SJCRH30 (cell line): ENCODE measurements around the gene OR2T34. TPM values are rescaled to one million over a fixed set of nuclear protein-coding genes. Genes with fewer than 3 reads are reported as not detected.
"Not testable (repeated sequence)": the region's sequence is repeated elsewhere in the genome, so short reads cannot be mapped to it uniquely, and the experiment has no call there.

Experiments used
- DNase-seq, 2 experiments: peaks; one replicate each; pipeline ENCODE4 v3.0.0-alpha.2; 2015 to 2020
- H3K27ac ChIP-seq: fragments of 250-450 bp; sonication (Bioruptor Pico); 2 replicates; pipeline ENCODE4 v1.5.1; 2020; ENCODE audit warnings: mild to moderate bottlenecking, moderate library complexity
- H3K27me3 ChIP-seq: fragments of 250-450 bp; sonication (Bioruptor Pico); 2 replicates; pipeline ENCODE4 v1.5.1; 2020; ENCODE audit warnings: mild to moderate bottlenecking, moderate library complexity
- H3K36me3 ChIP-seq: fragments of 250-450 bp; sonication (Bioruptor Pico); 2 replicates; pipeline ENCODE4 v1.5.1; 2020; ENCODE audit warnings: mild to moderate bottlenecking, moderate library complexity
- H3K4me1 ChIP-seq: fragments of 250-450 bp; sonication (Bioruptor Pico); 2 replicates; pipeline ENCODE4 v1.5.1; 2020; ENCODE audit warnings: mild to moderate bottlenecking, moderate library complexity
- H3K4me3 ChIP-seq: fragments of 250-450 bp; sonication (Bioruptor Pico); 2 replicates; pipeline ENCODE4 v1.5.1; 2020; ENCODE audit warnings: mild to moderate bottlenecking, moderate library complexity
- H3K9me3 ChIP-seq: fragments of 250-450 bp; sonication (Bioruptor Pico); replicated peaks from 2 replicates; pipeline ENCODE4 v1.5.1; 2020; ENCODE audit warnings: mild to moderate bottlenecking, moderate library complexity
- total RNA-seq: library from RNA; depleted of rRNA; stranded (reverse); fragments of >200 nt; shearing (Covaris generic); gene quantifications from 2 replicates; pipeline ENCODE4 v1.2.3, GENCODE V29; 2014; rRNA removed

Gene OR2T34
- total RNA-seq, 1 experiment from 2014 or later: not detected

DNA sequence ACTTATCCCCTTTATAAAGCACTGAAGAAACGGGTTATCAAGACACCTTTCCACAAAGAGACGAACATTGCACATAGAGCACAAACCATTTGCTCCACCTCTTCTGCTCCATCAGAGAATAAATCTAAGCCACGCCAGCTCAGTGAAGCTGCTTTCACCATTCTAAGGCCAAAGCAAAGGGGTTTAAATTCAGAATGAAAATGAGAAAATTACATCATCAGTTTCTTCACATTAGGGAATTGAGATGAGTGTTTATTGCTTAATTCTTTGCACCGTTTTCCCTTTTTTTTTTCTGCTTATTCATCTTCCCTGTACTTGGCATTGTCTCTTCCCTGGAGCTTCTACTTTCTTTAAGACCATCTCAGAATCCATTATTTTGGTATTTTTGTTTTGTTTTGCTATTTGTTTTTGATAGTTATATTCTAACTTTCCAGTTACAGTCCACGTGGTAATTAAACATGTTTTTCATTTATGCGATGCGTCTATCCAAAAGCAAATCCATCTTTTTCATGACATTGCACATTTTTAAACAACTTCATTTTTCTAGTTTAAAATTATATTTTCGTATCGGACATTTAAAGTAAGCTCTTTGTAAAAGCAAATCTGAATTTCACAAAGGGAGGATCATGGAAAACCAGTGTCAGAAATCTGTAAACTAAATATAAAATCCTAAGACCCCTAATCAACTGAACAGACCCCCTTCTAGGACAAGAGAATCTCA is 1.9 kb upstream of the OR2T34 start:
- Histone ChIP-seq H3K4me3 (no peak overlapping the region), H3K9me3 (no peaks in the 10 kb centered on the region), H3K27ac (no peak overlapping the region), H3K4me1 (no peaks in the 10 kb centered on the region), H3K36me3 (no peaks in the 10 kb centered on the region), H3K27me3 (no peaks in the 10 kb centered on the region)
- DNase-seq: no peak

DNA sequence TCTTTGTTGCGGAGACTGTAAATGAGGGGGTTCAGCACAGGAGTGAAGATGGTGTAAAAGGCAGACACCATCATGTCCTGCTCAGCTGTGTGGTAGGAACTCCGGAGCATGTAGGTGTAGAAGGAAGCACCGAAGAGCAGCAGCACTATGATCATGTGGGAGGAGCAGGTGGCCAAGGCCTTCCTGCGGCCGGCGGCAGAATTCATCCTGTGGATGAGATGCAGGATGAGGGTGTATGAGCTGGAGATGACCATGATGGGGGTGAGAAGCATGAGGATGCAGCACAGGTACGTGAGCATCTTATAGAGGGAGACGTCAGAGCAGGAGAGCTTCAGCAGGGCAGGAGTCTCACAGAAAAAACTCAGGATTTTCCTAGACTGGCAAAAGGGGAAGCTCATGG is 701 bp downstream of the OR2T34 start:
- not testable (repeated sequence) for H3K9me3 ChIP-seq, DNase-seq, H3K27ac ChIP-seq, H3K27me3 ChIP-seq, H3K36me3 ChIP-seq, H3K4me3 ChIP-seq, H3K4me1 ChIP-seq

DNA sequence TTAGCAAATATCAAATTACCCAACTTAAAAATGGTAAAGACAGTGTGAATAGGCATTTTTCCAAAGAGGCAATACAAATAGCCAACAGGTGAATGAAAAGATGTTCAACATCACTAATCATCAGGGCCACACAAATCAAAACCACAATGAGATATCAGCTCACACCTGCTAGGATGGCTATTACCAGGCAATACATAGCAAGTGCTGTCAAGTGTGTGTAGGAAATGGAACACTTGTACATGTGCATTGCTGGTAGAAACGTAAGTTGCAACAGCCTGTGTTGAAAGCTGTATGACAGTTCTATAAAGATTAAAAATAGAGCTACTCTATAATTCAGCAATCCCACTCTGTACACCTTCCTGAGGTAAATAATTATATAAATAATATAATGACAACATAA is 2.5 kb downstream of the OR2T34 start:
- H3K36me3 ChIP-seq, H3K27me3 ChIP-seq, H3K4me3 ChIP-seq, DNase-seq, H3K27ac ChIP-seq, H3K4me1 ChIP-seq, H3K9me3 ChIP-seq: not testable (repeated sequence)

DNA sequence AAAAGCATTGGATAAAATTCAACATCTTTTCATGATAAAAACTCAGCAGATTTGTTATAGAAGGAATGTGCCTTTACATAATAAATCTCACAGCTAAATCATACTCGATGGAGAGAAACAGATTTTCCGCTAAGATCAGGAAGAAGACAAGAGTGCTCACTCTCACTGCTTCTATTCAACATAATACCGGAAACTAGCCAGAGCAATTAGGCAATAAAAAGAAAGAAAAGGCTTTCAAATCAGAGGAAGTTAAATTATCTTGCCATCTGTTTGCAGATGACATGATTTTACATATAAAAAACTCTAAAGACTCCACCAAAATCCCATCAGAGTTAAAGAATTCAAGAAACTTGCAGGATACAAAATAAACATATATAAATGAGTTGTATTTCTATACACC is 3.7 kb downstream of the OR2T34 start:
- H3K4me3 ChIP-seq, DNase-seq, H3K27ac ChIP-seq, H3K9me3 ChIP-seq, H3K4me1 ChIP-seq, H3K36me3 ChIP-seq, H3K27me3 ChIP-seq: not testable (repeated sequence)

DNA sequence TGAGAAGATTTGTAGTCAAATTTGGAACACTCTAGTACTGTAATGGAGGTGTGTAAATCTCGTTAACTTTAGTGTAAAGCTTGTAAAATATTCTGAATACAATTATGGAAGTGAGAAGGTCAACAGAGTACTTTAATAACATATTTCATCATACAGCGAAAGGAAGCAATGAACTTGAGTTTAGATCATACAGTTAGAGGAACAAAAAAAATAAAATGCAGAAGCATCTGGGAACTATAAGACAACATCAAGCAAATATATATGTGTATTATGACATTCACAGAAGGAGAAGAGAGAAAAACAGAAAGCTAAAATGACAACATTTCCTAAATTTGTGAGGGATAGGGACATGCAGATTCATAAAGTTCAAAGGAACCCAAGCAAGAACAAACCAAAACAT is 5.5 kb downstream of the OR2T34 start:
- not testable (repeated sequence) for H3K4me3 ChIP-seq, DNase-seq, H3K4me1 ChIP-seq, H3K36me3 ChIP-seq, H3K27ac ChIP-seq, H3K9me3 ChIP-seq, H3K27me3 ChIP-seq

DNA sequence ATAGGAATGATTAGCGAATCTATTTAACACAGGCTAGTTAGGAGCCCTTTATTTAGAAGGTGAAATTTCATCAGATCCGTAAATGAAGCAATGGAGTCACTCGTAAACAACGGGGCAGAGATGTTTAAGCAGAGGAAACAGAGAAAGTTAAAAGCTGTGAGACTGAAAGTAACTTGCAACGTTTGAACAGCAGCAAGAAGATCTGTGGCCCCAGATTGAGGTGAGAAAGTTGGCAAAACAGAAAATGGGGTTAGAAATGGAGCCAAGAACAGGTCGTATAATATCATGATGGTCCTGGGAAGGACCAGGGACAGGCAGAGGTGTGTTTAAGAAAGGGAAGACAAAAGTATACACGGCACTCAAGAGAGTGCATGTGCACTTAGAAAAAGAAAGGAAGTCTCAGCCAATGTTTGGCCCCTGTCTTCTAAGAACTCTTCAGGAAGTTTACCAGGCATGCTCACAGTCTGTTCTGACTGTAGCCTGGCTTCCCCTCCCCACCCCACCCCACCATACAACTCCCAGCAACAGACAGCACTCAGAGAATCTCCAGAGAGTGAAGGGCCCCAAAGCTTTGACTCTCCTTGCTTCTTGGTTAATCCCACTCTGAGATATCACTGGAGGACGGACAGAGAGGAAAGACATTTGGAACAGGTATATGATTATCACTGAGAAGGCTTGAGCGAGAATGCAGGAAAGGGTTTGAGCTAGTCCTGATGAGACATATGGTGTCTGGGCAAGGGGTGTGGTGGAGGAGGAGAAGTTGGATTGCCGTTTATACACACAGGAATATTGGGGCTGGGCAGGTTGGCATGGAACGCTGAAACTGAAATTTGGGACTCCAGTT is 8.8 kb downstream of the OR2T34 start:
- not testable (repeated sequence) for H3K9me3 ChIP-seq, H3K4me1 ChIP-seq, H3K27me3 ChIP-seq, DNase-seq, H3K27ac ChIP-seq, H3K4me3 ChIP-seq, H3K36me3 ChIP-seq

DNA sequence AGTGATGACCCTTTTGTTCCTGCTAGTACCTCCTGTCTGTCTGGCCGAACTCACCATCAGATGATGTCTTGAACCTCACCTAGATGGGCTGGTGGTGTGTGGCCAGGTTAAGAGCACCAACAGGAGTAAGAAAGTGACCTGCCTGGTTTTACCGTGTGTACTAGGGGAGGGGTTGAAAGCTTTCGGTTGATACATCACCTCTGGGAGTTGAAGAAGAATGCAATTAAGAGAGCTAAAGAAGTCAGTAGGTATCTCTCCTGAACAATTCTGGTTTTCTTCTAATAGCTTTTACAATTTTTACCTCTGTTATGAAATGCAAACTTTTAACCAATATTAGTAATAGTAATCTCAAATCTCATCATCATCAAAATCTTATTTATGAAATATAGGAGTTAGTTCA is 11.9 kb downstream of the OR2T34 start, which contains the start of gene OR2T29:
Gene OR2T29, minus strand, starts transcription at position 101 of the 400 bp plus-strand sequence. CDS start 3,281 bp downstream, outside the sequence.
- not testable (repeated sequence) for H3K9me3 ChIP-seq, H3K27ac ChIP-seq, DNase-seq, H3K36me3 ChIP-seq, H3K27me3 ChIP-seq, H3K4me1 ChIP-seq, H3K4me3 ChIP-seq

DNA sequence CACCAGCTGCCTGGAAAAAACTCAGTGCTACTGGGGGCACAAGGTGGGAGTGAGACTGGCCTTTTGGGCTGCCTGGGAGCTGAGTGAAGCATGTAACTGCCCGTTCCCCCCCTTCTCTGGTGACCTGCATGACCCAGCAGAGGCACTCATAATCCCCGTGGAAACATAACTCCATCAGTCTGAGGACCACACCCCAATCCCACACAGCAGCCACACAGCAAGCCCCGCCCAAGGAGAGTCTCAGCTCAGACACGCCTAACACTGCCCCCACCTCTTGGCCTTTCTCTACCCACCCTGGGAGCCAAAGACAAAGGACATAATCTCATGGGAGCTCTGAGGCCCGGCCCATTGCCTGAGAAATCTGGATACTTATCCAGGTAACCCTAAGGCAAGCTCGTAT is 23.5 kb downstream of the OR2T34 start:
- not testable (repeated sequence) for H3K4me3 ChIP-seq, H3K4me1 ChIP-seq, H3K27me3 ChIP-seq, H3K9me3 ChIP-seq, H3K27ac ChIP-seq, DNase-seq, H3K36me3 ChIP-seq

DNA sequence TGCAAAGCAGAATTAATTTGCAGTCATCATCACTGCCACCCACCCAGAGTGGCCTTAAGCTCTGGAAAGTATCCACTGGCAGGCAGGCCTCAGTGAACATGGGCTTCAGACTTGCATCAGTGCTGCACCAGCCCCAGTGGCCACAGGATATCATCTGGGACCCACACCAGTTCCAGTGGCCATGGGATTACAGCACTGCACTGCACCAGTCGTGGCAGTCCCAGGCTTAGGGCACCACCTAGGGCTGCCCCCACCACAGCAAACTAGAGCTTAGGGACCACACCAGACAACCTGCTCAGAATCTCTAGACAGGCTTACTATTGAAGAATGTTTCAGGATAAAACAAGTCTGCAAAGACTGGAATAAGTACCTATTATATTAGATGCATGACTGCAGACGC is 27.2 kb downstream of the OR2T34 start:
- not testable (repeated sequence) for H3K27me3 ChIP-seq, H3K4me3 ChIP-seq, DNase-seq, H3K4me1 ChIP-seq, H3K36me3 ChIP-seq, H3K9me3 ChIP-seq, H3K27ac ChIP-seq

DNA sequence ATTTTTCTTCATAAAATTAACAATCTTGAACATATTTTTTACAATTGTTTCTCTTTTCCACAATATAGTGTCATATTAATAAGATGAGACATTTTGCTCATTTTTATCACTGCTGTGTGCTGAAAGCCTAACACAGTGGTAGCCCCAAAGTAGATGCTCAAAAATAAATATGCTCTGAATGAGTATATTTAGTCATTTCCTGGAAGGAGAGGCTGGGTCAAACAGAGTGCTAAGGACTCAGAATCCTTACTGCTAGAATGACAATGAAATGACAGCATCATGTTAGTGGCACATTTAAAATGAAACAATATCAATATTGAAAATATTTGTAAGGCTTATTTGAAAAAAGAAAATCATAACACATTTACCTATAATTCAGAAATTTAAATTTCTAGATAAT is 37.1 kb downstream of the OR2T34 start:
- not testable (repeated sequence) for DNase-seq, H3K27ac ChIP-seq, H3K4me3 ChIP-seq, H3K36me3 ChIP-seq, H3K4me1 ChIP-seq, H3K27me3 ChIP-seq, H3K9me3 ChIP-seq

Other genes with a start within 250 kb of the OR2T34 start
- gene OR14C36, start 226.0 kb downstream of the OR2T34 start, total RNA-seq: not detected in 2 replicates
- not detected in 2 replicates for gene OR2T4, start 213.1 kb downstream of the OR2T34 start, total RNA-seq
- gene OR2T6, start 199.0 kb downstream of the OR2T34 start, total RNA-seq: not detected in 2 replicates
- not detected in 2 replicates for gene OR2T1, start 171.7 kb downstream of the OR2T34 start, total RNA-seq
- not detected in 2 replicates for gene OR2T2, start 129.1 kb downstream of the OR2T34 start, total RNA-seq
- gene OR2T3, start 101.4 kb downstream of the OR2T34 start, total RNA-seq: not detected in 2 replicates
- gene OR2T5, start 86.2 kb downstream of the OR2T34 start, total RNA-seq: not detected in 2 replicates
- gene OR2G6, start 66.7 kb downstream of the OR2T34 start, total RNA-seq: not detected in 2 replicates
- gene OR2T29, start 12.0 kb downstream of the OR2T34 start, total RNA-seq: not detected in 2 replicates
- not detected in 2 replicates for gene OR2T10, start 22.9 kb upstream of the OR2T34 start, total RNA-seq
- not detected in 2 replicates for gene OR2T11, start 60.3 kb upstream of the OR2T34 start, total RNA-seq
- gene OR2T35, start 70.5 kb upstream of the OR2T34 start, total RNA-seq: not detected in 2 replicates
- gene OR2T27, start 80.8 kb upstream of the OR2T34 start, total RNA-seq: not detected in 2 replicates
- not detected in 2 replicates for gene OR14I1, start 128.0 kb upstream of the OR2T34 start, total RNA-seq
- gene LYPD8, start 181.0 kb upstream of the OR2T34 start, total RNA-seq: 0.91 and 1.6 TPM in 2 replicates